Stimulated activated CD8-positive, alpha-beta memory T cell treated with anti-CD3 and anti-CD28 coated beads, Interleukin-12 subunit alpha, Interleukin-12 subunit beta, amount 100 ng/mL, for 4 hours (primary cell): ENCODE results near the gene NUDT8.
"Not testable (repeated sequence)": the region's sequence is repeated elsewhere in the genome, so short reads cannot be mapped to it uniquely, and the experiment has no call there.

Experiments
- DNase-seq: peaks from one replicate; pipeline ENCODE4 v3.0.0-alpha.2; 2020; ENCODE audit warnings: low read depth

The NUDT8 gene

GRCh38 chr11:67588899-67589415 is 40.8 kb downstream of the NUDT8 start:
- not testable (repeated sequence) for DNase-seq

- DNase-seq: no peak
Measured at GRCh38 chr11:67588136-67588503, 41.6 kb downstream of the NUDT8 start.

- no peak for DNase-seq
Measured at GRCh38 chr11:67586568-67587250, 43.0 kb downstream of the NUDT8 start.

- no peak for DNase-seq
Measured at GRCh38 chr11:67585911-67586310, 43.8 kb downstream of the NUDT8 start.

- no peak for DNase-seq
Measured at GRCh38 chr11:67584881-67585873, 44.6 kb downstream of the NUDT8 start.

GRCh38 chr11:67584205-67584880 is 45.4 kb downstream of the NUDT8 start:
- no peak for DNase-seq

GRCh38 chr11:67583247-67584204 is 46.2 kb downstream of the NUDT8 start, which contains the start of gene GSTP1:
GSTP1 (plus strand) TSS chr11:67583812; CDS start chr11:67583844, 32 bp downstream.
- DNase-seq: peak; percentile 71

GRCh38 chr11:67582011-67582410 is 47.7 kb downstream of the NUDT8 start:
- no peak for DNase-seq

GRCh38 chr11:67581469-67581868 is 48.3 kb downstream of the NUDT8 start:
- no peak for DNase-seq

GRCh38 chr11:67577951-67578350 is 51.8 kb downstream of the NUDT8 start:
- DNase-seq: no peak
